GM23338 (cell line): ENCODE measurements around the gene NANOS2. TPM values are rescaled to one million over a fixed set of nuclear protein-coding genes. Genes with fewer than 3 reads are reported as not detected.

Experiments
- ATAC-seq: fragments of 200-7000 bp; cut with Tn5 transposase; 3 replicates; pipeline ENCODE4 v1.9.1; 2020
- DNase-seq: peaks from one replicate; pipeline ENCODE4 v3.0.0-alpha.2; 2015; ENCODE audit warnings: low spot score
- H2AFZ ChIP-seq: fragments of 200-600 bp; sonication (generic); 2 replicates; pipeline ENCODE4 v1.8.0; 2016; ENCODE audit warnings: antibody characterized with exemption, mild to moderate bottlenecking, moderate library complexity
- H3F3A ChIP-seq: fragments of 200-600 bp; sonication (generic); replicated peaks from 2 replicates; pipeline ENCODE4 v1.8.0; 2017; ENCODE audit warnings: antibody characterized with exemption, mixed run types, low read depth
- H3K27ac ChIP-seq: fragments of 200-600 bp; sonication (generic); 2 replicates; pipeline ENCODE4 v1.6.1; 2016; ENCODE audit warnings: low read depth
- H3K27me3 ChIP-seq: fragments of 200-600 bp; sonication (generic); 2 replicates; pipeline ENCODE4 v1.8.0; 2016; ENCODE audit warnings: mild to moderate bottlenecking, mixed run types, moderate library complexity; ENCODE audit not compliant: insufficient read depth
- H3K36me3 ChIP-seq: fragments of 200-600 bp; sonication (generic); 2 replicates; pipeline ENCODE4 v1.8.0; 2016; ENCODE audit warnings: mild to moderate bottlenecking; ENCODE audit not compliant: insufficient read depth
- H3K4me1 ChIP-seq: fragments of 200-600 bp; sonication (generic); 2 replicates; pipeline ENCODE4 v1.8.0; 2016; ENCODE audit warnings: mild to moderate bottlenecking, moderate library complexity; ENCODE audit not compliant: insufficient read depth
- H3K4me2 ChIP-seq: fragments of 200-600 bp; sonication (generic); 2 replicates; pipeline ENCODE4 v1.7.1; 2017; ENCODE audit warnings: mixed run types
- H3K4me3 ChIP-seq: fragments of 200-600 bp; sonication (generic); 2 replicates; pipeline ENCODE4 v1.6.1; 2016; ENCODE audit warnings: mixed run types
- H3K79me2 ChIP-seq: fragments of 200-600 bp; sonication (generic); replicated peaks from 2 replicates; pipeline ENCODE4 v1.8.0; 2017; ENCODE audit warnings: mild to moderate bottlenecking; ENCODE audit not compliant: insufficient read depth
- H3K9me2 ChIP-seq: fragments of 200-600 bp; sonication (generic); 2 replicates; pipeline ENCODE4 v1.8.0; 2017; ENCODE audit not compliant: insufficient read depth
- H4K20me1 ChIP-seq: fragments of 200-600 bp; sonication (generic); replicated peaks from 2 replicates; pipeline ENCODE4 v1.8.0; 2017; ENCODE audit warnings: mild to moderate bottlenecking; ENCODE audit not compliant: insufficient read depth
- H3K27ac Mint-ChIP-seq: 2 replicates; pipeline ENCODE4 v1.8.0; 2020; ENCODE audit warnings: inconsistent platforms, mild to moderate bottlenecking, moderate library complexity, mixed read lengths
- H3K27me3 Mint-ChIP-seq: 3 replicates; pipeline ENCODE4 v1.8.0; 2022; ENCODE audit warnings: low read depth, mild to moderate bottlenecking, moderate library complexity, mixed read lengths, inconsistent platforms; ENCODE audit not compliant: insufficient read depth, poor library complexity
- H3K36me3 Mint-ChIP-seq: 3 replicates; pipeline ENCODE4 v1.8.0; 2021; ENCODE audit warnings: low read depth, mild to moderate bottlenecking, inconsistent platforms, moderate library complexity, mixed read lengths
- H3K4me1 Mint-ChIP-seq: 3 replicates; pipeline ENCODE4 v1.8.0; 2020; ENCODE audit warnings: mild to moderate bottlenecking, inconsistent platforms, mixed read lengths
- H3K4me3 Mint-ChIP-seq: 3 replicates; pipeline ENCODE4 v1.8.0; 2021; ENCODE audit warnings: moderate library complexity, mild to moderate bottlenecking, inconsistent platforms, mixed read lengths
- H3K9me3 Mint-ChIP-seq: 3 replicates; pipeline ENCODE4 v1.8.0; 2020; ENCODE audit warnings: moderate library complexity, mild to moderate bottlenecking, inconsistent platforms, mixed read lengths
- CREB1 ChIP-seq: fragments of 250-450 bp; sonication (Bioruptor Pico); IDR thresholded peaks from 2 replicates; pipeline ENCODE4 v1.5.0; 2020; ENCODE audit warnings: low read depth, mild to moderate bottlenecking, moderate library complexity
- CTCF ChIP-seq, 2 experiments: fragments of 200-600 bp in 1 of 2; sonication (generic) in 1 of 2; conservative IDR thresholded peaks; 2 replicates each; pipeline versions ENCODE4 v1.5.1 to v1.6.1; 2016 to 2017; ENCODE audit warnings: antibody characterized with exemption in 2 of 2, low read depth in 2 of 2, mild to moderate bottlenecking in 2 of 2, moderate library complexity in 1 of 2
- EZH2 ChIP-seq: fragments of 200-600 bp; sonication (generic); IDR thresholded peaks from one replicate; pipeline ENCODE4 v1.8.0; 2017; ENCODE audit warnings: antibody characterized with exemption, mild to moderate bottlenecking, low read depth; ENCODE audit not compliant: unreplicated experiment
- EZH2phosphoT487 ChIP-seq: fragments of 200-600 bp; sonication (generic); IDR thresholded peaks from one replicate; pipeline ENCODE4 v1.8.1; 2018; ENCODE audit warnings: antibody characterized with exemption; ENCODE audit not compliant: unreplicated experiment
- POLR2AphosphoS5 ChIP-seq: IDR thresholded peaks from 2 replicates; pipeline ENCODE4 v1.6.1; 2016; ENCODE audit warnings: antibody characterized with exemption, low read depth
- STAT1 ChIP-seq: IDR thresholded peaks from one replicate; pipeline ENCODE4 v1.6.1; 2016; ENCODE audit warnings: antibody characterized with exemption; ENCODE audit not compliant: unreplicated experiment
- ZNF114 ChIP-seq: fragments of 250-450 bp; sonication (Bioruptor Pico); IDR thresholded peaks from 2 replicates; pipeline ENCODE4 v1.5.0; 2020; ENCODE audit warnings: mild to moderate bottlenecking, moderate library complexity
- ZNF331 ChIP-seq: fragments of 250-450 bp; sonication (Bioruptor Pico); IDR thresholded peaks from 2 replicates; pipeline ENCODE4 v1.5.0; 2020; ENCODE audit warnings: low read depth, mild to moderate bottlenecking, moderate library complexity
- ZNF462 ChIP-seq: fragments of 250-450 bp; sonication (Bioruptor Pico); IDR thresholded peaks from 2 replicates; pipeline ENCODE4 v1.5.0; 2020; ENCODE audit warnings: mild to moderate bottlenecking, moderate library complexity
- polyA plus RNA-seq: library from polyadenylated mRNA; unstranded; fragments of >200 nt; fragmentation: Nextera tagmentation; extraction: Ambion mirVana; gene quantifications from 2 replicates; pipeline ENCODE4 v1.2.1, GENCODE V29; 2016
- total RNA-seq: library from RNA; depleted of rRNA; stranded (reverse); fragments of >200 nt; shearing (Covaris generic); gene quantifications from 2 replicates; pipeline ENCODE4 v1.2.3, GENCODE V29; 2014

NANOS2 gene
- total and polyA plus RNA-seq, 2 experiments from 2014 or later, result 0.11 to 0.14 TPM

GRCh38 chr19:45883881-45884681 lies 30.5 kb downstream of the NANOS2 start:
- no peak overlapping the region for H2AFZ ChIP-seq
- no peaks in the 10 kb centered on the region for H3K27me3 ChIP-seq
- Mint-ChIP-seq H3K27ac (no peak overlapping the region), H3K9me3 (peaks cover 2% of the 10 kb centered on the region; the same call in 1 of the 3 replicates), H3K27me3 (peaks cover 29% of the 10 kb centered on the region), H3K4me3 (peak overlapping the region; percentile 75; the same call in 1 of the 3 replicates), H3K4me1 (peaks cover 30% of the 10 kb centered on the region), H3K36me3 (peaks cover 8% of the 10 kb centered on the region)
- H3F3A ChIP-seq, result peaks cover 24% of the 10 kb centered on the region; the same call in 1 of the 2 replicates
- H3K4me3 ChIP-seq, result 0 out of 2 replicates have a peak overlapping the region, but pooled peaks have one; percentile 32
- no peak for ATAC-seq
- no peak overlapping the region for H3K27ac ChIP-seq
- DNase-seq, result no peak
- no peaks in the 10 kb centered on the region for H3K9me2 ChIP-seq
- TF ChIP-seq EZH2 (no peak), ZNF114 (CRISPR knock-in tag) (no peak), ZNF331 (CRISPR knock-in tag) (no peak), POLR2AphosphoS5 (no peak), STAT1 (no peak), CREB1 (CRISPR knock-in tag) (no peak), ZNF462 (CRISPR knock-in tag) (no peak), EZH2phosphoT487 (no peak), CTCF (conservative IDR thresholded peaks at IDR 0.05; ENCODE audit: low read depth in 2 of 2) (no peak)
- peaks cover 27% of the 10 kb centered on the region for H3K4me1 ChIP-seq
- H3K36me3 ChIP-seq, result no peaks in the 10 kb centered on the region
- H3K4me2 ChIP-seq, result peak overlapping the region; percentile 81; the same call in 1 of the 2 replicates
- 0 out of 2 replicates have a peak, but pooled peaks cover 5% of the 10 kb centered on the region for H3K79me2 ChIP-seq
- 0 out of 2 replicates have a peak, but pooled peaks cover 4% of the 10 kb centered on the region for H4K20me1 ChIP-seq
